HG02981 (cell line): ENCODE results near the gene EIF3F.

Source experiments
- ATAC-seq: cut with Tn5 transposase; IDR thresholded peaks from one replicate; pipeline ENCODE4 v1.9.1; 2021; ENCODE audit warnings: mild to moderate bottlenecking, moderate library complexity; ENCODE audit not compliant: unreplicated experiment

Gene EIF3F

GRCh38 chr11:8036002-8036802 is 49.1 kb downstream of the EIF3F start:
- ATAC-seq, result no peak

- no peak for ATAC-seq
Measured at GRCh38 chr11:8036986-8037385, 49.8 kb downstream of the EIF3F start.

- no peak for ATAC-seq
Measured at GRCh38 chr11:8038393-8038792, 51.3 kb downstream of the EIF3F start.

GRCh38 chr11:8038811-8039529 is 51.8 kb downstream of the EIF3F start:
- no peak for ATAC-seq

GRCh38 chr11:8039530-8040260 is 52.6 kb downstream of the EIF3F start:
- ATAC-seq, result no peak

GRCh38 chr11:8040261-8040920 is 53.3 kb downstream of the EIF3F start:
- no peak for ATAC-seq

- no peak for ATAC-seq
Measured at GRCh38 chr11:8040921-8041285, 53.8 kb downstream of the EIF3F start.

GRCh38 chr11:8041576-8041975 is 54.4 kb downstream of the EIF3F start:
- ATAC-seq, result no peak

- no peak for ATAC-seq
Measured at GRCh38 chr11:8043756-8044155, 56.6 kb downstream of the EIF3F start.

GRCh38 chr11:8045839-8046238 is 58.7 kb downstream of the EIF3F start:
- ATAC-seq, result no peak

GRCh38 chr11:8047382-8047781 is 60.2 kb downstream of the EIF3F start:
- no peak for ATAC-seq

- no peak for ATAC-seq
Measured at GRCh38 chr11:8049084-8049483, 61.9 kb downstream of the EIF3F start.
